PFSK-1 (cell line): ENCODE data around the gene ABL2.

Experiments
- FOXP2 ChIP-seq: optimal IDR thresholded peaks from 2 replicates; pipeline ENCODE3; 2011; ENCODE audit warnings: borderline replicate concordance, control low read depth, inconsistent platforms; ENCODE audit not compliant: insufficient read depth; ENCODE audit errors: extremely low read length, extremely low read depth
- POLR2AphosphoS5 ChIP-seq: IDR thresholded peaks from 2 replicates; pipeline ENCODE4 v1.6.1; 2012; ENCODE audit warnings: low read depth, mild to moderate bottlenecking, control low read depth, low read length, moderate library complexity
- REST ChIP-seq, 2 experiments: IDR thresholded peaks; 2 replicates each; pipeline versions ENCODE4 v1.6.1 to v1.8.0; 2011 to 2012; ENCODE audit warnings: low read depth in 2 of 2, low read length in 2 of 2, control low read depth in 1 of 2, inconsistent platforms in 1 of 2, mild to moderate bottlenecking in 1 of 2, moderate library complexity in 1 of 2; ENCODE audit not compliant: insufficient read depth in 1 of 2
- SIN3A ChIP-seq: IDR thresholded peaks from 2 replicates; pipeline ENCODE4 v1.6.1; 2012; ENCODE audit warnings: mild to moderate bottlenecking, low read length, moderate library complexity, borderline replicate concordance; ENCODE audit not compliant: insufficient read depth
- TAF1 ChIP-seq: IDR thresholded peaks from 2 replicates; pipeline ENCODE4 v1.6.1; 2012; ENCODE audit warnings: low read length, control low read depth, borderline replicate concordance; ENCODE audit not compliant: insufficient read depth

The ABL2 gene

GRCh38 chr1:179089827-179090482 is 139.5 kb downstream of the ABL2 start:
- TF ChIP-seq POLR2AphosphoS5, result no peak

- TF ChIP-seq REST (IDR thresholded peaks at IDR 0.05; ENCODE audit: insufficient read depth in 1 of 2, low read depth in 2 of 2, low read length in 2 of 2) (no peak), FOXP2 (no peak)
Measured at GRCh38 chr1:179087665-179088064, 141.8 kb downstream of the ABL2 start.

GRCh38 chr1:179083533-179083932 is 145.9 kb downstream of the ABL2 start:
- TF ChIP-seq FOXP2, result no peak
- TF ChIP-seq TAF1, result no peak
- no peak for TF ChIP-seq SIN3A
- no peak for TF ChIP-seq REST (IDR thresholded peaks at IDR 0.05; ENCODE audit: insufficient read depth in 1 of 2, low read depth in 2 of 2, low read length in 2 of 2)
- TF ChIP-seq POLR2AphosphoS5, result no peak

DNA sequence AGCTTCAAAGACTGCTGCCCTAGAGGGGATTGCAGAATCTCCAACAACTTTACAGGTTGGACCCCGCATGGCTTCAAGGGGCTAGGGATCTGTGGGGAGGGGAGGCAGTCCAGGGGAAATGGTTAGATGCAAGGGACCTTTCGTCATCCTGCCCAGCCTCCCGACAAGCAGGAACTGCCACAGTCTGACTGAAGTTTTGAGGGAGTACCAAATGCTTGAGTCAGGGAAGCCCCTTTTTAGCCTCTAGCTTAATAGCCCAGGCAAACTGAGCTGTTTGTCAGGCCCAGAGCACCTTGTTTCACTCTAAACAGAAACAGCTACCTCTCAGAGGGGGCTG is 146.5 kb downstream of the ABL2 start:
- TF ChIP-seq POLR2AphosphoS5, result no peak
- TF ChIP-seq FOXP2, result no peak

DNA sequence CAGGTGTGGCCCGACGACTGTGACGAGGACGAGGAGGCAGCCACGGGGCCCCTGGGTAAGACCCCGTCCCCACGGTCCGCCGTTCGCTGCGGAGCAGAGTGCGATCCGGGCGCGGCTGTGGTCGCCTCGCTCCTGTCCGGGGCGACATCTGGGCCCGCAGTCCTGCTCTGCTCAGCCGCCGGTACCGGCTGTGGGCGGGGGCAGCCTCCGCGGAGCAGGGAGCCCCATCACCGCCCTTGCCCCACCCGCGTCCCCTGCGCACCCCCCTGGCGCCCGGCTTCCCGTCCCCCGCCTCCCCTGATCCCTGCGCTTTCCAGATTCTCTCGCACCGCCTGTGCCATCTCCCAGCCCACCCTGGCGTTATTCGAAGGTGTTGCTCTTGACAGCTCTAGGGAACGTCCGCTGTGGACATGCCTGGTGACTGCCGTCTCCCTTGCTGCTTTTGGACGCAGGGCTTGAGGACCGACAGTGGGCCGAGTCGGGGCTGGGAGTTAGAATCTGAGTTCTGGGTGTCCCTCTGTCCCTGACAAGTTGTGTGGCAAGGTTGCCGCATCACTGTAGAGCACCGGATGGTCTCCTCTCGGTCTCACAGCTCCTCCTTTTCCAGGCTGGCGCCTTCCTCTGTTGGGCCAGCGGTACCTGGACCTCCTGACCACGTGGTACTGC is 147.0 kb downstream of the ABL2 start:
- TF ChIP-seq SIN3A (0 out of 2 replicates have a peak, but pooled peaks have one; percentile 25), REST (IDR thresholded peaks at IDR 0.05; ENCODE audit: insufficient read depth in 1 of 2, low read depth in 2 of 2, low read length in 2 of 2) (no peak), FOXP2 (no peak), POLR2AphosphoS5 (no peak)

GRCh38 chr1:179081687-179082332 is 147.7 kb downstream of the ABL2 start, which contains the start of gene TOR3A:
Gene TOR3A, plus strand, starts transcription at chr1:179082070. Its CDS starts 59 bp downstream, at chr1:179082129.
- TF ChIP-seq FOXP2 (no peak), POLR2AphosphoS5 (0 out of 2 replicates have a peak, but pooled peaks have one; percentile 57)
